ENCODE data around the gene SPATA2. TPM values are rescaled to one million over a fixed set of nuclear protein-coding genes. Genes with fewer than 3 reads are reported as not detected.

SPATA2 gene
- total RNA-seq, 1 donor from 2014 or later: 4.0 TPM

GRCh38 chr20:49870261-49870660 lies 45.1 kb downstream of the SPATA2 start:
- Histone ChIP-seq H3K4me2 (no peak overlapping the region), H3K27ac (no peak overlapping the region), H4K20me1 (ENCODE audit: low read depth) (peaks cover 8% of the 10 kb centered on the region), H3K27me3 (no peaks in the 10 kb centered on the region), H3K4me3 (no peak overlapping the region), H2AFZ (replicated peaks) (no peak overlapping the region), H3K36me3 (no peaks in the 10 kb centered on the region), H3K4me1 (peaks cover 19% of the 10 kb centered on the region), H3K79me2 (ENCODE audit: low read depth) (no peaks in the 10 kb centered on the region), H3K9ac (no peak overlapping the region), H3F3A (ENCODE audit: low read depth) (peaks cover 4% of the 10 kb centered on the region), H3K9me3 (ENCODE audit: low read depth) (no peaks in the 10 kb centered on the region)
- Mint-ChIP-seq H3K36me3 (peaks cover 6% of the 10 kb centered on the region), H3K27me3 (ENCODE audit: insufficient read depth, low read depth) (peaks cover 3% of the 10 kb centered on the region), H3K27ac (no peak overlapping the region), H3K4me3 (no peak overlapping the region), H3K9me3 (no peaks in the 10 kb centered on the region), H3K4me1 (peaks cover 14% of the 10 kb centered on the region)
- no peak for DNase-seq (ENCODE audit: low spot score)
- TF ChIP-seq EZH2phosphoT487 (IDR thresholded peaks at IDR 0.05): no peak
- no peak for TF ChIP-seq EZH2 (IDR thresholded peaks at IDR 0.05)
- TF ChIP-seq CTCF (IDR thresholded peaks at IDR 0.05): no peak

- Histone ChIP-seq H3K27me3 (no peaks in the 10 kb centered on the region), H3K4me2 (no peak overlapping the region), H3K4me1 (peaks cover 19% of the 10 kb centered on the region), H3K36me3 (no peaks in the 10 kb centered on the region), H3K4me3 (no peak overlapping the region), H2AFZ (replicated peaks) (no peak overlapping the region), H3K9me3 (ENCODE audit: low read depth) (no peaks in the 10 kb centered on the region), H3F3A (ENCODE audit: low read depth) (peaks cover 4% of the 10 kb centered on the region), H3K27ac (no peak overlapping the region), H3K9ac (no peak overlapping the region), H4K20me1 (ENCODE audit: low read depth) (peaks cover 8% of the 10 kb centered on the region), H3K79me2 (ENCODE audit: low read depth) (no peaks in the 10 kb centered on the region)
- DNase-seq (ENCODE audit: low spot score): no peak
- H3K4me1 Mint-ChIP-seq: peaks cover 14% of the 10 kb centered on the region
- H3K27ac Mint-ChIP-seq: no peak overlapping the region
- H3K27me3 Mint-ChIP-seq (ENCODE audit: insufficient read depth, low read depth): peaks cover 2% of the 10 kb centered on the region
- H3K36me3 Mint-ChIP-seq: peaks cover 8% of the 10 kb centered on the region
- H3K9me3 Mint-ChIP-seq: no peaks in the 10 kb centered on the region
- no peak overlapping the region for H3K4me3 Mint-ChIP-seq
- TF ChIP-seq EZH2 (IDR thresholded peaks at IDR 0.05) (no peak), EZH2phosphoT487 (IDR thresholded peaks at IDR 0.05) (no peak), CTCF (IDR thresholded peaks at IDR 0.05) (no peak)
Observed at GRCh38 chr20:49868964-49869363, 46.4 kb downstream of the SPATA2 start.

- peaks cover 4% of the 10 kb centered on the region for H3F3A ChIP-seq (ENCODE audit: low read depth)
- H4K20me1 ChIP-seq (ENCODE audit: low read depth): peaks cover 8% of the 10 kb centered on the region
Observed at GRCh38 chr20:49868538-49868937, 46.8 kb downstream of the SPATA2 start.

More at GRCh38 chr20:49868538-49868937, 46.8 kb downstream of the SPATA2 start:
- Mint-ChIP-seq H3K27me3 (ENCODE audit: insufficient read depth, low read depth) (peaks cover 2% of the 10 kb centered on the region), H3K9me3 (no peaks in the 10 kb centered on the region), H3K4me1 (peaks cover 14% of the 10 kb centered on the region), H3K27ac (peak overlapping the region; percentile 34), H3K4me3 (no peak overlapping the region), H3K36me3 (peaks cover 8% of the 10 kb centered on the region)
- no peak for DNase-seq (ENCODE audit: low spot score)
- Histone ChIP-seq H3K27me3 (no peaks in the 10 kb centered on the region), H3K79me2 (ENCODE audit: low read depth) (no peaks in the 10 kb centered on the region), H3K4me3 (no peak overlapping the region), H3K9me3 (ENCODE audit: low read depth) (no peaks in the 10 kb centered on the region), H2AFZ (replicated peaks) (no peak overlapping the region), H3K9ac (no peak overlapping the region), H3K4me1 (peaks cover 19% of the 10 kb centered on the region), H3K4me2 (no peak overlapping the region), H3K36me3 (no peaks in the 10 kb centered on the region), H3K27ac (no peak overlapping the region)
- TF ChIP-seq EZH2phosphoT487 (IDR thresholded peaks at IDR 0.05): no peak
- no peak for TF ChIP-seq EZH2 (IDR thresholded peaks at IDR 0.05)
- no peak for TF ChIP-seq CTCF (IDR thresholded peaks at IDR 0.05)
